ENCODE measurements around the gene EXOC2.

DNA sequence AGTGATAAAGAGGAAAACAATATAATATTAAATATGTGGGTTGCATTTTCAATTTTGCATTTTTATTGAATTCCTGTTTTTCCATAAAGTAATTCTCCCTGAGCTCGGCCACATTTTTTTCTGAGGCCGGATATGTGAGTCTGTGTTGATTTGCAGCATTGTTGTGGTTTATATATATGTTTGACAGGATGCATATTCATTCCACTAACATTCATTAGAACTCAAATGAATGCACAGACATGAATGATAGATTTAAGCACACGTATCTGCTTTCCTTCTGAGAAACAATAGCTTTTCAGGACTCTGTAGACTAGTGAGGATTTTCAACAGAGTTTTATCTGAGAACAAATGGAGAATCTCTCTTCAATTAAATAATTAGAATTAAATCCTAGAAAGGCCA is 10.6 kb upstream of the EXOC2 start:
- TF ChIP-seq, protein P1, sequence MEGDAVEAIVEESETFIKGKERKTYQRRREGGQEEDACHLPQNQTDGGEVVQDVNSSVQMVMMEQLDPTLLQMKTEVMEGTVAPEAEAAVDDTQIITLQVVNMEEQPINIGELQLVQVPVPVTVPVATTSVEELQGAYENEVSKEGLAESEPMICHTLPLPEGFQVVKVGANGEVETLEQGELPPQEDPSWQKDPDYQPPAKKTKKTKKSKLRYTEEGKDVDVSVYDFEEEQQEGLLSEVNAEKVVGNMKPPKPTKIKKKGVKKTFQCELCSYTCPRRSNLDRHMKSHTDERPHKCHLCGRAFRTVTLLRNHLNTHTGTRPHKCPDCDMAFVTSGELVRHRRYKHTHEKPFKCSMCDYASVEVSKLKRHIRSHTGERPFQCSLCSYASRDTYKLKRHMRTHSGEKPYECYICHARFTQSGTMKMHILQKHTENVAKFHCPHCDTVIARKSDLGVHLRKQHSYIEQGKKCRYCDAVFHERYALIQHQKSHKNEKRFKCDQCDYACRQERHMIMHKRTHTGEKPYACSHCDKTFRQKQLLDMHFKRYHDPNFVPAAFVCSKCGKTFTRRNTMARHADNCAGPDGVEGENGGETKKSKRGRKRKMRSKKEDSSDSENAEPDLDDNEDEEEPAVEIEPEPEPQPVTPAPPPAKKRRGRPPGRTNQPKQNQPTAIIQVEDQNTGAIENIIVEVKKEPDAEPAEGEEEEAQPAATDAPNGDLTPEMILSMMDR (IDR thresholded peaks at IDR 0.05), result no peak
- no peak for TF ChIP-seq POLR2A (IDR thresholded peaks at IDR 0.05)

Measured in thyroid gland (tissue), 4 donors.